HG03520 (cell line): Measurements from ENCODE around the gene CAPN12.
"Not testable (repeated sequence)": the region's sequence is repeated elsewhere in the genome, so short reads cannot be mapped to it uniquely, and the experiment has no call there.

Experiments used
- ATAC-seq: cut with Tn5 transposase; IDR thresholded peaks from one replicate; pipeline ENCODE4 v1.9.1; 2021; ENCODE audit warnings: mild to moderate bottlenecking, moderate library complexity; ENCODE audit not compliant: unreplicated experiment

The CAPN12 gene, protein sequence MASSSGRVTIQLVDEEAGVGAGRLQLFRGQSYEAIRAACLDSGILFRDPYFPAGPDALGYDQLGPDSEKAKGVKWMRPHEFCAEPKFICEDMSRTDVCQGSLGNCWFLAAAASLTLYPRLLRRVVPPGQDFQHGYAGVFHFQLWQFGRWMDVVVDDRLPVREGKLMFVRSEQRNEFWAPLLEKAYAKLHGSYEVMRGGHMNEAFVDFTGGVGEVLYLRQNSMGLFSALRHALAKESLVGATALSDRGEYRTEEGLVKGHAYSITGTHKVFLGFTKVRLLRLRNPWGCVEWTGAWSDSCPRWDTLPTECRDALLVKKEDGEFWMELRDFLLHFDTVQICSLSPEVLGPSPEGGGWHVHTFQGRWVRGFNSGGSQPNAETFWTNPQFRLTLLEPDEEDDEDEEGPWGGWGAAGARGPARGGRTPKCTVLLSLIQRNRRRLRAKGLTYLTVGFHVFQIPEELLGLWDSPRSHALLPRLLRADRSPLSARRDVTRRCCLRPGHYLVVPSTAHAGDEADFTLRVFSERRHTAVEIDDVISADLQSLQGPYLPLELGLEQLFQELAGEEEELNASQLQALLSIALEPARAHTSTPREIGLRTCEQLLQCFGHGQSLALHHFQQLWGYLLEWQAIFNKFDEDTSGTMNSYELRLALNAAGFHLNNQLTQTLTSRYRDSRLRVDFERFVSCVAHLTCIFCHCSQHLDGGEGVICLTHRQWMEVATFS

GRCh38 chr19:38744298-38744681, at the start of gene CAPN12:
Gene CAPN12 (minus strand): TSS chr19:38744474. CDS start chr19:38744165, 309 bp downstream.
- ATAC-seq = no peak

DNA sequence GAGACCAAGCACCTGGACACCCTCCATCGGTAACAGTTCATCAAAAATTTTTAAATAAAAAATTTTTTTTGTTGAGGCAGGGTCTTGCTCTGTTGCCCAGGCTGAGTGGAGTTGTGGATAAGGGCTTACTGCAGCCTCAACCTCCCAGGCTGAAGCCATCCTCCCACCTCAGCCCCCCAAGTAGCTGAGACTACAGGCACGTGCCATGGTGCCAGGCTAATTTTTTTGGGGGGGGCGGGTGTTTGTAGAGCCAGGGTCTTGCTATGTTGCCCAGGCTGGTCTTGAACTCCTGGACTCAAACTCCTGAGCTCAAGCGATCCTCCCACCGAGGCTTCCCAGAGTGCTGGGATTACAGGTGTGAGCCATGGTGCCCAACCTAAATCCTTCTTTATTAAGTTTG, 49.4 kb upstream of the CAPN12 start:
- ATAC-seq = no peak

DNA sequence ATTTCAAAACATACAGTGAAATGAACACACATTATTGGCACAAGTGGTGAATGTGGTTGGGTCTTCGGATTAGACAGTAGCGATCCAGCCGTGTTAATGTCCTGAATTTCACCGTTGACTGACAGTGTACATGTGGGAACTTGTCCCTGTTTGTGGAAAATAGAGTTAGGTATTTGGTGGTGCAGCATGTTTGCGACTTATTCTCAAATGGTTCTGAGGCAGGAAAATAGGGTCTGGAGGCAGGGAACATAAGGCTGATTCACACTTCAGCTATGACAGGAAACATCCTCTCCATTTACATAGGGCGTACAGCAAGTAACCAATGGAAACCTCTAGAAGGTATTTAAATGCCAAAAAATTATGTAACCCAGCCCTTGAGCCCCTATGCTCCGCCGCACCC, 48.9 kb upstream of the CAPN12 start:
- no peak for ATAC-seq

- no peak for ATAC-seq
Measured at GRCh38 chr19:38792250-38793111, 48.2 kb upstream of the CAPN12 start.

DNA sequence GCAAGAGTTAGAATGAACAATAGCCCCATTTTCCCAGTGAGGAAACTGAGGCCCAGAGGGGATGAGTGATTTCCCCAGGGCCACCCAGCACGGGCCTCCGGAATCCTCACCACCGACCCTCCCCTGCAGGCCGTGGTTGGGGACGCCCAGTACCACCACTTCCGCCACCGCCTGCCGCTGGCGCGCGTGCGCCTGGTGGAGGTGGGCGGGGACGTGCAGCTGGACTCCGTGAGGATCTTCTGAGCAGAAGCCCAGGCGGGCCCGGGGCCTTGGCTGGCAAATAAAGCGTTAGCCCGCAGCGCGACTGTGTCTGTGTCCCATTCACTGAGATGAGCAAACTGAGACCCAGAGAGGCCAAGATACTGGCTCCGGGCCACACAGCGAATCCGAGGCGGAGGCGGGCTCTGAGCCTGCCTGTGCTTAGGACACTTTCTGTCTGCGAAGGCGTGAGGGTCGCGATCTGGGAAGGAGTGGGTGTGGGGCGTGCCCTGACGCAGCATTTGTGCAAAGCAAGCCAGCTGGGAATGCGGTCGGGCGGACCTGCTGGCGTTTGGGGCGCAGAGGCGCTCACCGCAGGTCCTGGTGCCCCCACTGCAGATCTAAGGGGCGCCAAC, 47.3 kb upstream of the CAPN12 start:
- not testable (repeated sequence) for ATAC-seq

DNA sequence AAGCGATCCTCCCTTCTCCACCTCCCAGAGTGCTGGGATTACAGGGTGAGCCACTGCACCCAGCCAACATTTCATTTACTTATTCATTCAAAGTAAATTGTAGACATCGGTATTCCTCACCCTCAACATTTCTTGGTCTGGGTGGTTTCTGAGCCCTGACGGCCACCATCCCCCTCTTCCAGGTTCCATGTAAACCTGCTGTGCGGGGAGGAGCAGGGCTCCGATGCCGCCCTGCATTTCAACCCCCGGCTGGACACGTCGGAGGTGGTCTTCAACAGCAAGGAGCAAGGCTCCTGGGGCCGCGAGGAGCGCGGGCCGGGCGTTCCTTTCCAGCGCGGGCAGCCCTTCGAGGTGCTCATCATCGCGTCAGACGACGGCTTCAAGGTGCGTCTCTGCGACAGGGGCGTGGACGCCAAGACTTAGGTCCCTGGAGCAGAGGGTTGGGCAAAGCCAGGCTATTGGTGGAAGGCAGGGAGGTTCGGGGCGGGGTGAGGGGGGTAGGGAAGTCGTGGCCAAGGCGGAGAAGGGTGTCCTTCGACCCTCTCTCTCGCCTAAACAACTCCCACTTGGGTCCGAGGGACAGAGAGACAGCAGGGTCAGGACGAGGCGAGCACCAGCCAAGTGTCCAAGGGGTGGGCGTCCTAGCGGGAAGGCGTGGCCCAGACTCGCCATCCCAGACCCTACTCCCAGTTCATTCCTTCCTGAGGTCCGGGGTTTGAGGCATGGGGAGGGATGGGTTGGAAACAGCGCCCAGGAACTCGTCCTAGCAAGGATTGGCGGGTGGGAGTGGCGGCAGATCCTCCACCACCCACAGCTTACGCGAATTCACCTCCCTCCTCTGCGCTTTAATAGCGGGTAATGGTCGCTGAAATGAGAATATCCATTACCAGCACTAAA, 46.5 kb upstream of the CAPN12 start:
- not testable (repeated sequence) for ATAC-seq

DNA sequence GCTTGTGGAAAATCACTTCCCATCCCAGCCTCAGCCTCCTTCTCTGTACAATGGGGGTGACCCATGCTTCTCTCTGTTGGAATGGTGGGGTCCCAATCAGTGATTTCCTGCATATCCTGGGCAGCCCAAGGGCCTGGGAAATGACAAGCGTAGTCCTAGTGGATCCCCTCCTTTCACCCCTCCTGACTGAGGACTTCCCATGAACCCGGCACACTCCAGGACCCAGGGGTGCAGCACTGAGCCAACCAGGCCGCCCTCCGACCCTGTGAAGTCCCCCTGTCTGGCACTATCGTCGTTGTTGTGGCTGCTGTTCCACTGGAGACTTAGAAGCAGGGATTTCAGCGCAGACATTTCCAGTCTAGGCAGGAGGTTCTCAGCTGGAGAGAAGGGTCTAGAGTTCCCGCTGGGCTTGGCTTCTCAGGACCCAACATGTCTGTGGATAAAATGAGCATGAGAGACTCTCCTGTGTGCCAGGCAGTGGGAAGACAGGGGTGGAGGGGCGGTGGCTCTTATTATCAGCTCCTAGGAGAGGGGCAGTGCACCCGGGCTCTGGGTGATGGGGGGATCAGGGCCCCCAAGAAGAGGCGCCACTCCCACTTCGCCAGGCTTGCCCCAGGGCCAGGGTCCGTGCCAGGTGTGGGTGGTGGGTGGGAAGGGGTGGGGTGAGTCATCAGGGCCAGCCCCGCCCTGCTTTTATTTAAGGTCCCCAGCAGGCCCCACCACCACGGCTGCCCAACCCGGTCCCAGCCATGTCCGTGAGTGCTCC, 44.4 kb upstream of the CAPN12 start, which contains the start of gene LGALS7B:
TSS of gene LGALS7B (plus strand) at position 723 of the 766 bp plus-strand sequence. CDS start at position 750, 27 bp downstream.
- ATAC-seq = no peak

- ATAC-seq = no peak
Measured at GRCh38 chr19:38786572-38787265, 42.4 kb upstream of the CAPN12 start.

- ATAC-seq = not testable (repeated sequence)
Measured at GRCh38 chr19:38786061-38786460, 41.8 kb upstream of the CAPN12 start.

GRCh38 chr19:38785187-38785699, 41.0 kb upstream of the CAPN12 start:
- no peak for ATAC-seq

DNA sequence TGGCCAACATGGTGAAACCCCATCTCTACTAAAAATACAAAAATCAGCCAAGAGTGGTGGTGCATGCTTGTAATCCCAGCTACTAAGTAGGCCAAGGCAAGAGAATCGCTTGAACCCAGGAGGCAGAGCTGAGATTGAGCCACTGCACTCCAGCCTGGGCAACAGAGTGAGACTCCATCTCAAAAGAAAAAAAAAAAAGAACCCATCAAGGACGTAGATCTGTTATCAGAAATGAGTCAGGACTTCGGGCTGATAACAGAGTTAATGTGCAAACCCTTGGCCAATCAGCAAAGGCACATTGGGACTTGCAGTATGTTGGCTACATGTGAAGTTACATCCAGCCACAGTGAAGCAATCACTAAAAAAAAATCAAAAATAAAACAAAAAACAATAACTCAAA, 40.0 kb upstream of the CAPN12 start:
- no peak for ATAC-seq

- ATAC-seq = not testable (repeated sequence)
Measured at GRCh38 chr19:38782212-38782611, 37.9 kb upstream of the CAPN12 start.

- ATAC-seq = no peak
Measured at GRCh38 chr19:38781058-38781457, 36.8 kb upstream of the CAPN12 start.

GRCh38 chr19:38780443-38780842, 36.2 kb upstream of the CAPN12 start:
- no peak for ATAC-seq

DNA sequence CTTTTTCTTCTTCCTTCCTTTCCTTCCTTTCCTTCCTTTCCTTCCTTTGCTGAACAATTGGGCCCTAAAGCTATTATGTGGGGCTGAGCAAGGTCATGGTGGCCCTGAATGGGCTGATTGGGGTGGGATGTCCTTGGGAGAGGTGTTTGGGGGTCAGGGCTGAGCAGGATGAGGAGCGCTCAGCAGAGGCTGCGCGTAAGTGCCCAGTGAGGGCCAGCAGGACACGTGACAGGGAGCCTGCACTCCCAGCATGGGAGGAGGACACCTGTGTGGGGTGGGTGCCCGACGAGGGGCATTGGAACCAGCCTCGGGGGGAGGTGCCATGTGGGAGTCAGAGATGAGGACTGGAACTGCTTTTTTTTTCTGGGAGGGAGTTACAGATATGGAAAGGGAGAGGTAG, 34.5 kb upstream of the CAPN12 start:
- ATAC-seq = no peak

DNA sequence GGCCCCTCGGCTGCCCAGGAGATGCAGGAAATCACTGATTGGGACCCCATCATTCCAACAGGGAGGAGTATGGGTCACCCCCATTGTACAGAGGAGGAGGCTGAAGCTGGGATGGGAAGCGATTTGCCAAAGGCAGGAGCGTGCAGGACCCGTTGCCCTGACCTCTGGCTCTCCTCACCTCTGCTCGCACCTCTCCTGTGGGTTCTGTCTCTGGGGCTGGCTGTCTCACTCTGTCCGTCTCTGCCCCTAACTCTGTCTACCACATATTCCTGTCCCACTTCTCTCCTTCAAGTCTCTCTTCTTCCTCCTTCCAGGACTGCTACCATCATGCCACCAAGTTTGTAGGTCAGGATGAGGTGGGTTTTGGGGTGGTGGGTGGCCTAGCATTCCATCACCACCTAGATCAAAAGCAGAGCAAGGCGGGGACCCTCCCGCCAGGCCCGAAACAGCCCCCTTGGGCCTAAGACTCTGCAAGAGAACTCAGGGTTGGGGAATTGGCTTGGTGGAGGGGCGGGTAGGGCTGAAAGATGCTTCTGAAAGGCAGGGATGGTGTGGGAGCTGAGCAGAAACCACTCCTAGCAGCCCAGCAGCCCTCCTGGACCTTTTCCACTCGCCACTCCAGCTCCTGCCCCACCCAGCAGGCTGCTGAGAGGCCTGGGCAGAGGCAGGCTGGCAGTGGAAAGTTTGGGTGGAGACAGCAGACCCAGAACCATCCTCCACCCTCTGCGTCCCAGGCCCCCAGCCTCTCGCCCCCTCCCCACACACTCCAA, 30.1 kb upstream of the CAPN12 start:
- no peak for ATAC-seq

GRCh38 chr19:38773469-38774177, 29.3 kb upstream of the CAPN12 start, which contains the start of gene LGALS7:
Gene LGALS7 (minus strand): TSS chr19:38773517. CDS start chr19:38773492, 25 bp downstream.
- no peak for ATAC-seq
